GM21381 (cell line): Measurements from ENCODE around the gene HNRNPAB.

ENCODE experiments used
- ATAC-seq: cut with Tn5 transposase; IDR thresholded peaks from one replicate; pipeline ENCODE4 v1.9.1; 2021; ENCODE audit warnings: mild to moderate bottlenecking, moderate library complexity; ENCODE audit not compliant: unreplicated experiment

The HNRNPAB gene

DNA sequence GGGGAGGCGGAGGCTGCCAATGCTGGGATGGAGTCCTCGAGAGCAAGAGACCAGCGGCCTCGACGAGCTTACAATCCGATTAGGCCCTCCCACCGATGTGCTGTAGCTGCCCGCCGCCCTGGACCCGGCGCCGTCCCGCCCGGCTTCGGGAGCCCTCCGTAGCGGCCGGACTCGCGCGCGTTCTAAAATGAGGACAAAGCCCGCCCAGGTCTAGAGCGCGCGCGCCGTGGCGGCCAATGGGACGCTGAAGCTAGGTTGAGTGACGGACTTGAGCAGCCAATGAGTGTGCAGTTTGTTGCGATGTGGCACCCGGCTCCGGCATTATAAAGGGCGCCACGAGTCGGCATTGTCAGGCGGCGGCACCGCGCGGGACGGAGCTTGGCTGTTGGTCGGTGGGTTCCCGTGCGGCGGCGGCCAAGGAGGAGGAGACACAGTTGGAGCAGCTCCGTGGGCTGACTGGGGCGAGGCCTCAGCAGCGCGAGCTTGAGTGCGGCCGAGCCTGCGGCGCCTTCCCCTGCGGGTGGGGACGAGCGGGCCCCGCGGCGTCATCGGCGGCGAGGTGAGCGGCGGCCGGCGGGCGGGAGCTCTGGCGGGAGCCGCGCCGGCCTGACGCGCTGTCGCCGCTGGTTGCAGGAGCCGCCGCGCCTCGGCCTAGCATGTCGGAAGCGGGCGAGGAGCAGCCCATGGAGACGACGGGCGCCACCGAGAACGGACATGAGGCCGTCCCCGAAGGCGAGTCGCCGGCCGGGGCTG is at the start of gene HNRNPAB:
HNRNPAB (plus strand) TSS at position 352 of the 753 bp plus-strand sequence; CDS start at position 657, 305 bp downstream.
- ATAC-seq, result peak; percentile 83

DNA sequence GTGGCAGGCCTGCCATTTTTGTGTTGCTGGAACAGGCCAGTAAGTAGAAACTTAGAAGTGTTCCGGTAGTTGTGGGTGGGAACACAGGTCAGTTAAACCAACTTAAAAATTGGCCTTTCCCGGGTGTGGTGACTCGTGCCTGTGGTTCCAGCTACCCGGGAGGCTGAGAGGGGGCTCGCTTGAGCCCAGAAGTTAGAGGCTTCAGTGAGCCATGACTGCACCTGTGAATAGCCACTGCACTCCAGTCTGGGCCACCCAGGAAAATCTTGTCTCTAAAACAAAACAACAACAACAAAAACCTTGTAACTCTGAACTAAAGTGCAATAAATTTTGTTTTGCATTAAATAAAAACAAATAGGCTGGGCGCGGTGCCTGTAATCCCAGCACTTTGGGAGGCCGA is 49.3 kb upstream of the HNRNPAB start:
- ATAC-seq, result no peak

- ATAC-seq, result no peak
Observed at GRCh38 chr5:178160176-178160575, 44.2 kb upstream of the HNRNPAB start.

- no peak for ATAC-seq
Observed at GRCh38 chr5:178162481-178162880, 41.9 kb upstream of the HNRNPAB start.

DNA sequence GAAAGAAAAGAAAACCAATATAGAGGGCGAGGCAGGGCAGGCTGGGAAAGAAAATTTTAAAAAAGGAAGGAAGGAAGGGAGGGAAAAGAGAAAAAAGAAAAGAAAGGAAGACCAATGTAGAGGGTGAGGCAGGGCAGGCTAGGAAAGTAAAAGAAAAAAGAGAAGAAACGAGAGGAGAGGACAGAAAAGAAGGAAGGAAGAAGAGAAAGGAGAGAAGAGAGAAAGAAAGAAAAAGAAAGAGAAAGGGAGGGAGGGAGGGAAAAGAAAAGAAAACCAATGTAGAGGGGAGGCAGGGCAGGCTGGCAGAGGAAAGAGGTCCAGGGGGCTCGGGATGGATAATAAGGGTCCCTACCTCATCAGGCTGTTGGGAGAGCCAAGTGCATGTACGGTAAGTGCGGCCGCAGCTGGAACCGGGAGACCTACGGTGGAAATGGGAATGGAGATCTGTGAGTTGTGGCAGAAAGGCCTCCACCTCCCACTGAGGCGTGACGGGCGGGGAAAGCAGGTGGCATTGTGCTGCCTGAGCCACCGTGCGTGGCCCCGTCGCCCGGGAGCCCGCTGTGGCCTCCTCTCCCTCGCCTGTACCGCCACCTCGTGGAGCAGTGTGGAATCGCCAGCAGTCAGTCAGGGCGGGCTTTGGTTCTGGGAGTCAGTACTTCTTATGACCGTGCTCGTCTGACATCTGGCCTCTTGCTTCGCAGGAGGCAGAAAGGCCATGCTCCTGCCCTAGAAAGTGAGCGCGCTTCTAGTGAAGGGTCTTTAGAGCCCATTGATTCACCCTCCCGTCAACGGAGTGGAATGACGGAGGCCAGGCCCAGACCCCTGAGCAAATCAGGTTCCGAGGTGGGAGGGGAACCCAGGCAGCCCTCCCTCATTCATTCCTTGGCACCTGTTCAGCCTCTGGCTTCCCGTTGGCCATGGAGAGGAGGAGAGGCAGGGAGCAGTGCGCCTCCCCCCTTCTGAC is 40.3 kb upstream of the HNRNPAB start:
- ATAC-seq, result peak; percentile 97

GRCh38 chr5:178165581-178165980 is 38.8 kb upstream of the HNRNPAB start:
- ATAC-seq, result no peak

DNA sequence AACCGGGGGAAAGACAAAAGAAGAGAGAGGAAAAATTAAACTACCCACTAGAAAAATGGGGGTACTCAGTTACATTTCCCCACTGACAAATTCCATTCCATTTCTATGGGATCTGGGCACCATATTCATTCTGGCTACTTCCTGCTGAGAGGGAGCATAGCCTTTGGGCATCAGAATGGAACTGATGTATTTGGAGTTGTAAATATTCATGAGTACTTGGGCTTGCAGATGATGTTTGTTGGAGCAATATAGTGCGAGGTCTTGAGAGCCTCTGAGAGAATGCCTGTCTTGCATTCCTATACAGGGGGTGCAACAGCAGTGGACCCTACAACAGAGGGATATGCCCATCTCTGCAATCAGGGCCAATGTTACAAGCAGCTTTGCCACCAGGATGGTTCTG is 33.9 kb upstream of the HNRNPAB start:
- ATAC-seq, result no peak

DNA sequence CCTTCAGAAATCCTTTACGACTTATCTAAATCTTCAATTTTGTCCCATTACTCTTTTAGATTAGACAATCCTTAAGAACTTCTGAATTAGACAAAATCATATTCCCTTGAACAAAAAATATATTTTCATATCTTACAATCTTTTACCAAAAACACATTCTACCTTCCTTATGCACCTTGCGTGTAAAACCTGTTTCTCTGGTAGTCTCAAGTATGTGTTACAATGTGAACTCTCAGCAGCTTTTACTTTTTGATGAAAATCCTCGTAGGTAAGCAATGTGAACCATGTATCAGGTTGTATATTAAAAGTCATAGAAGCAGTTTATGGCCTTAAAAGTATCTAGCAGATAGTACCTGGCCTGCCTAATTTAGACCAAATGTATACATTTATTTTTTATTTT is 29.9 kb upstream of the HNRNPAB start:
- no peak for ATAC-seq

GRCh38 chr5:178176791-178177190 is 27.5 kb upstream of the HNRNPAB start:
- ATAC-seq, result no peak

GRCh38 chr5:178177569-178177968 is 26.8 kb upstream of the HNRNPAB start:
- no peak for ATAC-seq

GRCh38 chr5:178180141-178180863 is 24.0 kb upstream of the HNRNPAB start:
- no peak for ATAC-seq

DNA sequence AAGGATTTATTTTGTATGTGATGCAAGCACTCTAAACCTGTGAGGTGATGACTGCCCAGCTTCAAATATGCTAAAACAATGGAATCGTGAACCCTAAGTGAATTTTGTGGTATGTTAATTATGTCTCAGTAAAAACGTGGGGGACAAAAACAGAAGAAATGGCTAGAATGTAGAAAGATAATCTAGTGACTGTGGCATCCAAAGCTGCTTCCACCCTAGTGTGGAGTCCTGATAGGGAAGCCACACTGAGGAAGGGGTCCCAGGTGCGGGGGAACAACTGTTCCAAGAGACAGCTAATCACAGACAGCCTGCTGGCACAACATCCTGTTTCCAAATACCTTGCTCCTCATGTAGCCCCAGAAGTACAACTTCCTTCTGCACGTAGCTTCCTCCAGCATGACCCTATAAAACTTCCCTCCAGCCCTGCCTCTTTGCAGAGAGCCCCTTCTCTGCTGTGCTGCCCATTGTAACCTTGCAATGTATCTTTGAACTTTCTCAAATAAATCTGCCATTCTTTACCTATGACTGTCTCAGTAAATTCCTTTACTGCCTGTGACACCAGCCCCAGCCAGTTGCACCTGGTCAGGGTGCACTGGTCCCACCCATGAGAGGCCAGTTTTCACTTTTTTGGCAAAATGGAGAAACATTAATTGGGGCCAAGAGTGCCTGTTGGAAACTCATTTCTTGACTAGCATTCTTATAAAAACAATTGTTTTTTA is 22.0 kb upstream of the HNRNPAB start:
- no peak for ATAC-seq

DNA sequence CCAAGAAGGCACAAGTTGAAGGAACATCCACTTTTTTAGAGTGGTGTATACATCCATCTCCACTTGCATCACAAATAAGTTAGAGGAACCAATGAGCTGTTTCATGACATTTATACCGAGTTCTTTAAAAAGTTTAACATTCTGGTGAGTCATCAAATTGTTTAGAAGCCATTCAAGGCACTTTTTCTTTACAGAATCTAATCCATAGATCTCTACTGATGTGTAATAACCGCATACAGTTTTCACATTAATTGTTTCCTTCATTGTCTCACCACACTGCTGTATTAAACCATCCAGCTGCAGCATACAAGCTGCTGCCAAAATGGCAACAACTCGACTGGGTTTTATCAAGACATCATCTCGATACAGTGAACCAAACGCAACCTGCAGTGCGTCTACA is 17.9 kb upstream of the HNRNPAB start:
- ATAC-seq, result no peak

DNA sequence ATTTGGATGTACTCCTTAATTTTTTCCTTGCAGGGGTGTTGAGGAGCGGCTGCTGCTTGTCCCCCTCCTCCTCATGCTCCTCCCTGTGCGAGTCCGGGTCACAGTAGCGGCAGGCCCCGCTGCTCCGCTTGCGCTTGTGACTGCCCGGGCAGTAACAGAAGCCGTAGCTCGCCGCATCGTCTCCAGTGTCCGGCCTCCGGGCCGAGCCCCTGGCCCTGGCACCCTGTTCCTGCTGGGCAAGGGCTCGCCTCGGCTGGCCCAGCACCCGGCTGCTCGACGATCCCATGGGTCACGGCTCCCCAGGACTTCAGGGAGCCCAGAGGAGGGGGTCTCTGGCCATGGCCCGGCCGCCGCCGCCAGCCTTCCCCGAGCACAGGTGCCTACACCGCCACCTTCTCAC is 17.3 kb upstream of the HNRNPAB start, which contains the start of gene GMCL2:
GMCL2 (minus strand) TSS at position 358 of the 400 bp plus-strand sequence; CDS start at position 286, 72 bp downstream.
- ATAC-seq, result no peak

DNA sequence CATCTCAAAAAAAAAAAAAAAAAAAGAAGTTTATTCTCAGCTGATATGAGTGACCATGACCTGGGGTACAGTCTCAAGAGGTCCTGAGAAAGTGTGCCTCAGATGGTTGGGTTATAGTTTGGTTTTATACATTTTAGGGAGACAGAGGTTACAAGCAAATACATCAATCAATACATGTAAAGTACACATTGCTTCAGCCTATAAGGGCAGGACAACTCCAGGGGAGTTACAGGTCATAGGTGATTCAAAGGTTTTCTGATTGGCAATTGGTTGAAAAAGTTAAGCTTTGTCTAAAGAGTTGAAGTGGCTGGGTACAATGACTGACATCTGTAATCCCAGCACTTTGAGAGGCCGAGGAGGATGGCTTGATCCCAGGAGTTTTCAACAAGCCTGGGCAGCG is 14.9 kb upstream of the HNRNPAB start:
- ATAC-seq, result no peak

DNA sequence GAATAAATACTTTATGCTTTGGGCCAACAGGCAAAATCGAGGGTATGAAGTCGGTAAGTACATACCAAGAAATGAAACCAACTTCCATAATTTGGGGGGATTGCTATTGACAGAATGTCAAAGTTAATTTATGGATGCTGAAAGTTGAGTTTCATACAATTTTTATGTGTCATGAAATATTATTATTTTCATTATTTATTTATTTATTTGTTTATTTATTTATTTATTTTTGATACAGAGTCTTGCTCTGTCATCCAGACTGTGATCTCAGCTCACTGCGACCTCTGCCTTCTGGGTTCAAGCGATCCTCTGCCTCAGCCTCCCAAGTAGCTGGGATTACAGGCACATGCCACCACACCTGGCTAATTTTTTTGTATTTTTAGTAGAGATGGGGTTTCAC is 12.7 kb upstream of the HNRNPAB start:
- ATAC-seq, result no peak

DNA sequence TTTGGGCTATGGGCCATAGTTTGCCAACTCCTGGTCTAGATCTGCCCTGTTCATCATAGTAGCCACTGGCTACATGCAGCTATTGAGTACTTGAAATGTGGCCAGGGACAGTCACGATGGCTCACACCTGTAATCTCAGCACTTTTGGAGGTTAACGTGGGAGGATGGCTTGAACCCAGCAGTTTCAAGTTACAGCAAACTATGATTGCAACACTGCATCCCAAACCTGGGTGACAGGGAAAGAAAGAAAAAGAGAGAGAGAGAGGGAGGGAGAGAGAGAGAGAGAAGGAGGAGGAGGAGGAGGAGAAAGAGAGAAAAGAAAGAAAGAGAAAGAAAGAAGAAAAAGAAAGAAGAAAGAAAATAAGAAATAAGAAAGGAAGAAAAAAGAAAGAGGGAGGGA is 12.1 kb upstream of the HNRNPAB start:
- no peak for ATAC-seq

DNA sequence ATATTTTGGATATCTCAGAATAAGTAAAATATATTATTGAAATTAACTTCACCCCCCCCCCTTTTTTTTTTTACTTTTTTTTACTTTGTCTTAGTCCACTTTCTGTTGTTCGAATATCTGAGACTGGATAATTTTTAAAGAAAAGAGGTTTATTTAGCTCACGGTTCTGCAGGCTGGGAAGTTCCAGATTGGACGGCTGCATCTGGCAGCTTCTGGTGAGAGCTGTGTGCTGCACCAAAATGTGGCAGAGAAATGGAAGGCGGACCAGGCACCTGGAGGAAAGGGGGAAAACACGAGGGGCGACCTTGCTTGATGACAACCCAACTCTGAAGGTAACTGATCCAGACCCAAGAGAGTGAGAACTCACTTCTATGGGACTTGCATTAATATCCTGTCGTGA is 11.5 kb upstream of the HNRNPAB start:
- ATAC-seq, result no peak

GRCh38 chr5:178193251-178193809 is 11.0 kb upstream of the HNRNPAB start:
- no peak for ATAC-seq

GRCh38 chr5:178194026-178194425 is 10.3 kb upstream of the HNRNPAB start:
- ATAC-seq, result no peak
